Measurements from ENCODE around the gene CD3G. TPM values are rescaled to one million over a fixed set of nuclear protein-coding genes. Genes with fewer than 3 reads are reported as not detected.

CD3G gene
- total RNA-seq, 3 donors from 2014 or later: 0.80 to 122 (median 1.2) TPM

GRCh38 chr11:118343248-118343647 is 896 bp upstream of the CD3G start:
- H3K27ac ChIP-seq: no peak overlapping the region
- intact Hi-C loops (cut with DNase I; ENCODE audit: low total_unique reads): no loop called here

GRCh38 chr11:118349475-118349874 is 5.3 kb downstream of the CD3G start:
- Histone ChIP-seq H3K4me3 (no peak overlapping the region), H3K27me3 (peaks cover 0 to 8% of the 10 kb centered on the region in 2 donors), H3K36me3 (no peaks in the 10 kb centered on the region), H3K4me1 (no peaks in the 10 kb centered on the region), H3K9me3 (no peaks in the 10 kb centered on the region), H3K27ac (no peak overlapping the region)
- intact Hi-C loops (cut with DNase I; ENCODE audit: low total_unique reads): no loop called here
- no peak for TF ChIP-seq POLR2A (IDR thresholded peaks at IDR 0.05)
- TF ChIP-seq, protein P1, sequence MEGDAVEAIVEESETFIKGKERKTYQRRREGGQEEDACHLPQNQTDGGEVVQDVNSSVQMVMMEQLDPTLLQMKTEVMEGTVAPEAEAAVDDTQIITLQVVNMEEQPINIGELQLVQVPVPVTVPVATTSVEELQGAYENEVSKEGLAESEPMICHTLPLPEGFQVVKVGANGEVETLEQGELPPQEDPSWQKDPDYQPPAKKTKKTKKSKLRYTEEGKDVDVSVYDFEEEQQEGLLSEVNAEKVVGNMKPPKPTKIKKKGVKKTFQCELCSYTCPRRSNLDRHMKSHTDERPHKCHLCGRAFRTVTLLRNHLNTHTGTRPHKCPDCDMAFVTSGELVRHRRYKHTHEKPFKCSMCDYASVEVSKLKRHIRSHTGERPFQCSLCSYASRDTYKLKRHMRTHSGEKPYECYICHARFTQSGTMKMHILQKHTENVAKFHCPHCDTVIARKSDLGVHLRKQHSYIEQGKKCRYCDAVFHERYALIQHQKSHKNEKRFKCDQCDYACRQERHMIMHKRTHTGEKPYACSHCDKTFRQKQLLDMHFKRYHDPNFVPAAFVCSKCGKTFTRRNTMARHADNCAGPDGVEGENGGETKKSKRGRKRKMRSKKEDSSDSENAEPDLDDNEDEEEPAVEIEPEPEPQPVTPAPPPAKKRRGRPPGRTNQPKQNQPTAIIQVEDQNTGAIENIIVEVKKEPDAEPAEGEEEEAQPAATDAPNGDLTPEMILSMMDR (IDR thresholded peaks at IDR 0.05): no peak
- no peak for TF ChIP-seq POLR2AphosphoS5 (IDR thresholded peaks at IDR 0.05)
- DNase-seq (ENCODE audit: low spot score in 2 of 2): no peak

More at GRCh38 chr11:118343248-118343647, 896 bp upstream of the CD3G start:
- H3K36me3 ChIP-seq: no peaks in the 10 kb centered on the region
- TF ChIP-seq, protein P1 (IDR thresholded peaks at IDR 0.05): no peak
- TF ChIP-seq POLR2A (IDR thresholded peaks at IDR 0.05) (no peak), POLR2AphosphoS5 (IDR thresholded peaks at IDR 0.05) (no peak)
- DNase-seq (ENCODE audit: low spot score in 2 of 2): no peak
- no peaks in the 10 kb centered on the region for H3K4me1 ChIP-seq
- H3K9me3 ChIP-seq: no peaks in the 10 kb centered on the region
- H3K4me3 ChIP-seq: no peak overlapping the region
- H3K27me3 ChIP-seq: peaks cover 0 to 11% of the 10 kb centered on the region in 2 donors

DNA sequence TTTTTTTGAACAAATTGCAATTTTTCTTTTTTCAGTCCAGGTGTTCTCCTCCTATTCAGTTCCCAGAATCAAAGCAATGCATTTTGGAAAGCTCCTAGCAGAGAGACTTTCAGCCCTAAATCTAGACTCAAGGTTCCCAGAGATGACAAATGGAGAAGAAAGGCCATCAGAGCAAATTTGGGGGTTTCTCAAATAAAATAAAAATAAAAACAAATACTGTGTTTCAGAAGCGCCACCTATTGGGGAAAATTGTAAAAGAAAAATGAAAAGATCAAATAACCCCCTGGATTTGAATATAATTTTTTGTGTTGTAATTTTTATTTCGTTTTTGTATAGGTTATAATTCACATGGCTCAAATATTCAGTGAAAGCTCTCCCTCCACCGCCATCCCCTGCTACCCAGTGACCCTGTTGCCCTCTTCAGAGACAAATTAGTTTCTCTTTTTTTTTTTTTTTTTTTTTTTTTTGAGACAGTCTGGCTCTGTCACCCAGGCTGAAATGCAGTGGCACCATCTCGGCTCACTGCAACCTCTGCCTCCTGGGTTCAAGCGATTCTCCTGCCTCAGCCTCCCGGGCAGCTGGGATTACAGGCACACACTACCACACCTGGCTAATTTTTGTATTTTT is 9.1 kb downstream of the CD3G start:
- no peaks in the 10 kb centered on the region for H3K9me3 ChIP-seq

DNA sequence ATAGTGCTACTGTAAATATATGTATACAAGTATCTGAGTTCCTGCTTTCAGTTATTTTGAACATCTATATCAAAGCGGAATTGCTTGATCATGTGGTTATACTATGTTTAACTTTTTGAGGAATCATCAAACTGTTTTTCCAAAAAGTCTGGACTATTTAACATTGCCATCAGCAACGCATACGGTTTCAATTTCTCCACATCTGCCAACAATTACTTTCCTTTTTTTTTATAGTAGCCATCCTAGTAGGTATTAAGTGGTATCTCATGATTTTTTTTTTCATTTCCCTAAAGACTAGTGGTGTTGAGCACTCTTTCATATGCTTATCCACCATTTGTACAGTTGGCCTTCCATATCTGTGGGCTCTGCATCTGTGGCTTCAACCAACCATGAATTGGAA is 13.9 kb downstream of the CD3G start:
- DNase-seq (ENCODE audit: low spot score in 2 of 2): no peak
- Histone ChIP-seq H3K4me1 (no peaks in the 10 kb centered on the region), H3K4me3 (no peak overlapping the region), H3K9me3 (no peaks in the 10 kb centered on the region), H3K27ac (no peak overlapping the region), H3K36me3 (no peaks in the 10 kb centered on the region), H3K27me3 (no peaks in the 10 kb centered on the region)
- TF ChIP-seq POLR2AphosphoS5 (IDR thresholded peaks at IDR 0.05): no peak
- no peak for TF ChIP-seq POLR2A (IDR thresholded peaks at IDR 0.05)
- TF ChIP-seq, protein P1 (IDR thresholded peaks at IDR 0.05): no peak
- intact Hi-C loops (cut with DNase I; ENCODE audit: low total_unique reads): no loop called here

More for the DNA sequence above, 9.1 kb downstream of the CD3G start:
- Histone ChIP-seq H3K36me3 (no peaks in the 10 kb centered on the region), H3K27me3 (peaks cover 0 to 2% of the 10 kb centered on the region in 2 donors), H3K27ac (no peak overlapping the region), H3K4me3 (no peak overlapping the region), H3K4me1 (no peaks in the 10 kb centered on the region)
- no peak for DNase-seq (ENCODE audit: low spot score in 2 of 2)
- TF ChIP-seq POLR2AphosphoS5 (IDR thresholded peaks at IDR 0.05): no peak
- TF ChIP-seq, protein P1 (IDR thresholded peaks at IDR 0.05): peak; percentile 34 to 47 (median 34)
- no peak for TF ChIP-seq POLR2A (IDR thresholded peaks at IDR 0.05)
- intact Hi-C loops (cut with DNase I; ENCODE audit: low total_unique reads): no loop called here

- DNase-seq (ENCODE audit: low spot score in 2 of 2): peak; percentile 91 to 95
- Histone ChIP-seq H3K9me3 (no peaks in the 10 kb centered on the region), H3K27ac (peak within 1 kb of the TSS; percentile 65 to 81), H3K4me1 (no peaks in the 10 kb centered on the region), H3K36me3 (no peaks in the 10 kb centered on the region), H3K27me3 (no peaks in the 10 kb centered on the region), H3K4me3 (peak within 1 kb of the TSS; percentile 66 to 86 (median 72))
- intact Hi-C loops (cut with DNase I; ENCODE audit: low total_unique reads): no loop called here
- TF ChIP-seq POLR2AphosphoS5 (IDR thresholded peaks at IDR 0.05): peak; percentile 92 to 97 (median 96)
- TF ChIP-seq, protein P1 (IDR thresholded peaks at IDR 0.05): no peak
- peak; percentile 17 for TF ChIP-seq POLR2A (IDR thresholded peaks at IDR 0.05)
These were observed 15.3 kb downstream of the CD3G start, which contains the start of gene UBE4A for GRCh38 chr11:118359295-118359958. Gene UBE4A, plus strand, starts transcription at chr11:118359600. Its CDS starts 5,481 bp downstream, at chr11:118365081.

Measured in breast epithelium (tissue), 4 donors.